ENCODE results near the gene CACNA2D1. TPM values are rescaled to one million over a fixed set of nuclear protein-coding genes. Genes with fewer than 3 reads are reported as not detected.

Gene CACNA2D1
- total RNA-seq, 1 experiment from 2014 or later: 36.2 TPM

DNA sequence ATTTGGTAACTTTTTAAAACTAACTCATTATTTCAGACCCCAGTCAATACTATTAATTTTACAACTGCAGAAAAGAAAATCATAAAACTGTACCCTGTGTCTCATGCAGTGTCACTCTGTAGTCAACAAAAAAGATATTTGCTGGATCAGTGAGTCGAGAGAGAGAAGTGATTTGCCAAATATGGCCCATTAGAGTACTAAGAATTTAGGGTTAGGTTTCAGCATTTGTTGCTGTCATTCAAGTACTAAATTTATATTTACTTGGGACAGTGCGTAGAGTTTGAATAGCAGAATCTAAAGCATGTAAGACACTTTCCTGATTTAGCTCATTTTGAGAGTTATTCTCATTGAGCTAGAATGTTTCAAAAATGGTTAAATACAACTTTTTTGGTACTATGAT is 38.9 kb downstream of the CACNA2D1 start:
- Histone ChIP-seq H4K5ac (ENCODE audit: insufficient read length, low read depth, low read length) (no peak overlapping the region), H2BK120ac (ENCODE audit: low read depth, low read length, poor library complexity, severe bottlenecking) (no peak overlapping the region), H3K23ac (ENCODE audit: insufficient read length, low read depth, low read length) (no peak overlapping the region), H3K27me3 (ENCODE audit: insufficient read depth, low read length) (no peaks in the 10 kb centered on the region), H3K27ac (ENCODE audit: insufficient read length, low read depth, low read length) (no peak overlapping the region), H4K8ac (replicated peaks; ENCODE audit: insufficient read length, low read depth, low read length) (no peak overlapping the region), H2BK20ac (ENCODE audit: low read depth, low read length, poor library complexity, severe bottlenecking) (no peak overlapping the region), H3K14ac (ENCODE audit: insufficient read depth, low read length) (no peak overlapping the region), H3K79me2 (ENCODE audit: insufficient read depth, low read length) (no peaks in the 10 kb centered on the region), H3K9ac (ENCODE audit: extremely low read depth, insufficient read length, low read length) (no peak overlapping the region), H3K56ac (ENCODE audit: insufficient read length, low read depth, low read length) (no peak overlapping the region), H4K91ac (ENCODE audit: insufficient read length, low read depth, low read length) (no peak overlapping the region), H4K20me1 (ENCODE audit: control insufficient read depth, insufficient read depth, insufficient read length) (no peaks in the 10 kb centered on the region), H3K23me2 (ENCODE audit: insufficient read length, low read depth, low read length, poor library complexity, severe bottlenecking) (no peaks in the 10 kb centered on the region), H2BK15ac (ENCODE audit: low read depth, low read length) (no peak overlapping the region), H2AK5ac (ENCODE audit: insufficient read length, low read length) (no peak overlapping the region), H3T11ph (ENCODE audit: low read length) (no peak overlapping the region), H3K4me1 (ENCODE audit: insufficient read depth, low read length) (no peaks in the 10 kb centered on the region), H2AFZ (ENCODE audit: low read length) (no peak overlapping the region), H3K4me2 (ENCODE audit: insufficient read depth, insufficient read length, low read length) (no peak overlapping the region), H3K4ac (ENCODE audit: low read depth, low read length) (no peak overlapping the region), H3K79me1 (ENCODE audit: insufficient read depth, low read depth, low read length, poor library complexity, severe bottlenecking) (no peaks in the 10 kb centered on the region), H2BK5ac (ENCODE audit: insufficient read length, low read length) (no peak overlapping the region), H3K18ac (ENCODE audit: insufficient read length, low read depth, low read length) (no peak overlapping the region), H2BK12ac (ENCODE audit: insufficient read length, low read depth, low read length) (no peak overlapping the region), H3K9me3 (ENCODE audit: control insufficient read depth, low read depth, low read length) (no peaks in the 10 kb centered on the region)
- DNase-seq: no peak
- H3K36me3 Mint-ChIP-seq (ENCODE audit: insufficient read depth in 1 of 3, low read depth in 3 of 3): peaks cover 7 to 27% (median 22%) of the 10 kb centered on the region in 3 experiments
- no peaks in the 10 kb centered on the region for H3K4me1 Mint-ChIP-seq
- H3K27ac Mint-ChIP-seq: no peak overlapping the region
- no CpG with 5 or more reads among the region's 2 CpGs for WGBS (ENCODE audit: extremely low coverage, insufficient read length, low lambda C conversion rate)
- H3K4me3 Mint-ChIP-seq: no peak overlapping the region
- TF ChIP-seq, protein P1, sequence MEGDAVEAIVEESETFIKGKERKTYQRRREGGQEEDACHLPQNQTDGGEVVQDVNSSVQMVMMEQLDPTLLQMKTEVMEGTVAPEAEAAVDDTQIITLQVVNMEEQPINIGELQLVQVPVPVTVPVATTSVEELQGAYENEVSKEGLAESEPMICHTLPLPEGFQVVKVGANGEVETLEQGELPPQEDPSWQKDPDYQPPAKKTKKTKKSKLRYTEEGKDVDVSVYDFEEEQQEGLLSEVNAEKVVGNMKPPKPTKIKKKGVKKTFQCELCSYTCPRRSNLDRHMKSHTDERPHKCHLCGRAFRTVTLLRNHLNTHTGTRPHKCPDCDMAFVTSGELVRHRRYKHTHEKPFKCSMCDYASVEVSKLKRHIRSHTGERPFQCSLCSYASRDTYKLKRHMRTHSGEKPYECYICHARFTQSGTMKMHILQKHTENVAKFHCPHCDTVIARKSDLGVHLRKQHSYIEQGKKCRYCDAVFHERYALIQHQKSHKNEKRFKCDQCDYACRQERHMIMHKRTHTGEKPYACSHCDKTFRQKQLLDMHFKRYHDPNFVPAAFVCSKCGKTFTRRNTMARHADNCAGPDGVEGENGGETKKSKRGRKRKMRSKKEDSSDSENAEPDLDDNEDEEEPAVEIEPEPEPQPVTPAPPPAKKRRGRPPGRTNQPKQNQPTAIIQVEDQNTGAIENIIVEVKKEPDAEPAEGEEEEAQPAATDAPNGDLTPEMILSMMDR (conservative IDR thresholded peaks at IDR 0.05): no peak
- no peaks in the 10 kb centered on the region for H3K27me3 Mint-ChIP-seq (ENCODE audit: low read depth)
- peaks cover 4 to 6% of the 10 kb centered on the region in 2 experiments; a peak in 2 of 5 replicates for H3K9me3 Mint-ChIP-seq
